Stimulated activated CD4-positive, alpha-beta T cell treated with anti-CD3 and anti-CD28 coated beads, Interleukin-4, amount 100 ng/mL, for 4 hours (primary cell): ENCODE measurements around the gene HMGN4.

Experiments
- DNase-seq, 2 experiments: peaks; one replicate each; pipeline ENCODE4 v3.0.0-alpha.2; 2020

HMGN4 gene

DNA sequence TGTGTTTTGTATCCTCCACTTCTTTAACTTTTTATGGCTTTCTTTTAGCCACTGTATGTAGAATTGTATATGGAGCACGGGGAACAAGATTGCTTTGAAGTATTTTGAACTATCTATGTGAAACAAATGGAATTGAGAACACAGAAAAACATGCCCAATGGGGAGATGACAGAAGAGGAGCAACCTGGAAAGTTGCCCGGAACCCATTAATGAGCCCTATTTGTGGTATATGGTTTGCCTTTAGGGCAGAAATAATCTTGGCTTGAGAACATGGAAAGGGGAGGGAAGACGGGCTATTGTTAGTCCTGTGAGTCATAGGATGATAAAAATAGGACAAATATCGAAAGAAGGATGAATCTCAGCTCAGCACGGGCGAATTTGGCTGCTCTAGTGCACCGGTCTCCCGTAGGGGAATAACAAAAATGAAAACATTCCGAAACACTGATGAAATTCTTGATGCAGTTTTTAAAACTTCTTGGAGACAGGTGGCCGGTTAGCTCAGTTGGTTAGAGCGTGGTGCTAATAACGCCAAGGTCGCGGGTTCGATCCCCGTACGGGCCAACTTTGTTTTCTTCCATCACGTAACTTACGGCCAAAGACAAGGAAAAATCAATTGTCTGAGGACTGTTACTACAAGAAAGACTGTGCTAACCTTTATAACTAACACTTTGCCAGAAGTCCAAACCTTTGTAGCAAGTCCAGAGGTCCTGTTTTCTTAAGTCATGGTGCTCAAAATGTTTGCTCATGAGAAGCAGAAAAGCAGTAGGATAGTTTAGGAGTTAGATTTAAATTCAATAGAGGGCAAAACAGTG is 15.7 kb downstream of the HMGN4 start:
- DNase-seq = peak; percentile 79 to 80

DNA sequence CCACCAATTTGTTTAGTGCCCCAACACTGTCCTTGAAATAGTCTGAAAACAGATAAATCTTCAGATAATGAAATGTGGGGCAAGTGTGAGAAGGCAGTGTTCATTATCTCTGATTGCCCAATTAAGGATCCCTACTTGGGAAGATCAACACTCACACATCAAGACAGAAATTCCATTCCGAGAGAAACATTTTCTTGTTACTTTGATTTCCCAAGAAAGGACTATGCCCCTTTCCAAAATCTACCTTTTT is 16.2 kb downstream of the HMGN4 start:
- no peak for DNase-seq

DNA sequence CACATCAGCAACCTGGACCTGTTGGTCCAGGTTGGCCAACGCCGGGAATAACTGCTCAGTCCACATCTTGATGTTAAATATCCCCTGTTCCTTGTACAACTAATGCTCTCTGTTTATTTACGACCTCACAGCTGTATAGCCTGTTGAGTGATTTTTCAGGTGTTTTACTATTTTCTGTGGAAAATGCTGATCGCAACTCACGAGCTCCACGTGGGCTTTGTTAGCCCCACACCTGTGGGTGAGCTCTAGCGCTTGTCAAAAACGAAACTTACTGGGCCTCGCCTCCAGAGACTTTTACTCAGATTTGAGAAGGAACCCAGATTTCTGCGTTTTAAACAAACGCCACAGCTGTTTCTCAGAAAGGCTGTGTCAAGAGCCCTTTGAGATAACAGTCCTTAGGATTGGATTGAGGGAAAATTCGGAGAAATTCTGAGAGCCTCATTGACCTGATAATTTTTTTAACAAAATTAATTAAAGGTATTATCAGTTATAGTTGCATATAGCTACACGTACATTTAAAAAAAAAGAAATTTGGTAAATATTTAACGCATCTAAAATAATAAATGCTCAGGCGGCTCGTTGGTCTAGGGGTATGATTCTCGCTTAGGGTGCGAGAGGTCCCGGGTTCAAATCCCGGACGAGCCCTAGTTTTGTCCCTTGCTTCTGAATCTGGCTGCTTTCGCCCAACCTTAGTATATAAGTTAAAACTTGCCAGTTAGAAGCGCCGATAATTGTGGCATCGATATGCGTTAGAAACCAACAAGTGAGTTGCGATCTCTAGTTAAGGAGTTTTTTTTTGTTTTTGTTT is 16.7 kb downstream of the HMGN4 start:
- peak; percentile 59 to 67 for DNase-seq

DNA sequence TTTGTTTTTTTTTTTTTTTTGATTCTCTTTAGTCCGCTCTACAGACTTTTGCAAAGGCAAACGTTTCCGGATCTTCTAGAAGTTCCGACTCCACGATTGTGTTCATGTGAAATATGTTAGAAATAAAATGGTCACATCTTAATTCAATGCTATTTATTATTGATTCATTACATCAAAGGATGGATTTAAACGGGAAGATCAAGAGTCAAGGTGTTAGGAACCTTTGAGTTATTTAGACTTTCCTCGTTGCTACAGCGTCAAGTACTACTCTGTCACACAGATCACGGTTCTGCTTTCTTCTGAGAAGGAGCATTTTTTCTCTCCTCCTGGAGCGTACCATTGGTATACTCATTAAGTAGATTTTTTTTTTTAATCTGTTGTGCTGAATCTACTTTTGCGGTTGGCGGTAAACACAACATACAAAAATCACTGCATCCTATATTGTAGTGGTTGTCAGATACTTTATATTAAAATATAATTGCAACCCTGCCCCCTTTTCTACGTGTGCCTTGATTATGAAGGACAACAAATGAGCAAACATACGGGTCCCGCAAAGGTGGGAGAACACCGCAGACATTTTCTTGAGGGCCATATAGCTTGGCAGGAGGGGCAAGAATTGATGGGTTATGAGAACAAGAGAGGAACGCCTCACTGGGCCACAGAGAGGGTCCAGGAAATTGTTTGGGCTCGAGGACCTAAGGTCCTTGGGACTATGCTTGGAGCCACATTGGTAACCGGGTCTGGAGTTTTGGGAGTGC is 17.5 kb downstream of the HMGN4 start:
- no peak for DNase-seq

DNA sequence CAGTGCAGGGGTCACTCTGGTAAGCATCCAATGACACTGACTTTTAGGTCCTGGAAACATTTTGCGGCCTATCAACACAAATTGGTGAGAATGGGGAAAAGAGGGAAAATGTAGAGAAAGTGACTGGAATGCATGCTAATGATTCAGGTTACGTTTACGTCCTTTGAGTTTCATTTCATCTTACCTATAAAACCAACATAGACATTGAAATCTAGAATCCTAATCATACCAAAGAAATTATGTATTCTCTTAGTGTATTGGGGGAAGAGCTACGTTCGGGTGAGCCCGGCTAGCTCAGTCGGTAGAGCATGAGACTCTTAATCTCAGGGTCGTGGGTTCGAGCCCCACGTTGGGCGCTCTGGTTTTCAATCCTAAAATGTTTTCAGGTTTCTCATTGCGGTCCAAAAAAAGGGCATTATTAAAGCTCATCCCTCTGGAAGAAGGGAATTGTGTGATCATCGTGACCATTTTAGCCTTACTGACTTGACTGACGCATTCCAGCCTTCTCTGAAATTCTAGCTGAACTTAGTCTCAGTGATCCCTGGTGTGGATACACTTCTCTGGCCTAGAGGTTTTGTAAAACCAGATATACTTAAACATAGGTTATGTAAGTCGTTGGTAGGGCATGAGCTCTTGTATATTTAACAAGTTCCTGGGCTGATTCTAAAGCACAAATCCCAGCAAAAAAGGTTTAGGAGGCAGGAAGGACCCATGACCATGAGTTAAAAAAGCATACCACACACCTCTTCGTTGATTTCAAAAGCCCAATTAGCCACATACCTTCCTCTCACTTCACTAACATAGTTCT is 18.3 kb downstream of the HMGN4 start:
- DNase-seq = peak; percentile 26 to 43

DNA sequence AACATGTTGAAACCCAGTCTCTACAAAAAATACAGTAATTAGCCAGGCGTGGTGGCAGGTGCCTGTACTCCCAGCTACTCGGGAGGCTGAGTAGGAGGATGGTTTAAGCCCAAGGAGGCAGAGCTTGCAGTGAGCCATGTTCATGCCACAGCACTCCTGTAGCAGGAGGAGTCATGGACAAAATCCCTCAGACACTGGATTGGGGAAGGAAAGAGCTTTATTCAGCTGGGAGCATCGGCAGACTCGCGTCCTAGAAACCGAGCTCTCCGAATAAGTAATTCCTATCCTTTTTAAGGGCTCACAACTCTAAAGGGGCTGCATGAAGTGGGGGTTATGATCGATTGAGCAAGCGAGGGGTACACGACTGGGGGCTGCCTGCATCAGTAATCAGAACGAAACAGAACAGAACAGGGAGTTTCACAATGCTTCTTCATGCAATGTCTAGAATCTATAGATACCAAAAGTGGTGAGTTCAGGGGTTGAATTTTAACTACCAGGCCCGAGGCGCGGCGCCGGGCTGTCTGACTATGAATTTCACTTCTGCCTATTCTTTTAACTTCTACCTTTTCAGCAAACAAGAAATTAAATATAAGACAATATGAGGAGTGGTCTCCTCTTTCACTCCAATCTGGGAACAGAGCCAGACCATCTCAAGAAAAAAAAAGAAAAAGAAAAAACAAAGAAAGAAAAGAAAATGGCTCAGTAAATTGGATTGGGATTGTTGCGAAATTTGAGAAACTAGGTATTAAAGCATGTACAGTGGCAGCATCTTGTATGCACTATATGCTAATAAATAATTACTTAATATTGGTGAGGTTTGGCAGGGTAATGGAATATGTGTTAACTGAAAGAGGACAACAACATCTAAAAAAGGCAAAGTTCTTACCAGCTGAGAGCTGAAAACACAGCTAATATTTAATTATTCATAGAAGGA is 23.6 kb downstream of the HMGN4 start:
- no peak for DNase-seq

DNA sequence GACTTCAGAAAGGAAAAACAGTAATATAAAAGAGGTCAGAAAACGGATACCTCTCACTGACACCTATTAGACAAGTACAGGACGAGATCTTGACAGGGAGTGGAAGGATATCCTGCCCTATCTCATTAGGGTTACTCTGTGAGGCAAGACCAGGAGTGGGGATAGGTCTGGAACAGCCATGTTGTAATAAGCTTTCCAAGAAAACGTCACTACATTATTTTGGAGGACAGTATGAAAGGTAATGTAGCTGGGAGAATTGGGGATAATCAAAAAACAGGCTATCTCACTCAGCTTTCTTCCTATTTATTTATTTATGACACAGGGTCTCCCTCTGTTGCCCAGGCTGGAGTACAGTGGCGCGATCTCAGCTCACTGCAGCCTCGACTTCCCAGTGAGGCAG is 25.3 kb downstream of the HMGN4 start:
- DNase-seq = no peak

DNA sequence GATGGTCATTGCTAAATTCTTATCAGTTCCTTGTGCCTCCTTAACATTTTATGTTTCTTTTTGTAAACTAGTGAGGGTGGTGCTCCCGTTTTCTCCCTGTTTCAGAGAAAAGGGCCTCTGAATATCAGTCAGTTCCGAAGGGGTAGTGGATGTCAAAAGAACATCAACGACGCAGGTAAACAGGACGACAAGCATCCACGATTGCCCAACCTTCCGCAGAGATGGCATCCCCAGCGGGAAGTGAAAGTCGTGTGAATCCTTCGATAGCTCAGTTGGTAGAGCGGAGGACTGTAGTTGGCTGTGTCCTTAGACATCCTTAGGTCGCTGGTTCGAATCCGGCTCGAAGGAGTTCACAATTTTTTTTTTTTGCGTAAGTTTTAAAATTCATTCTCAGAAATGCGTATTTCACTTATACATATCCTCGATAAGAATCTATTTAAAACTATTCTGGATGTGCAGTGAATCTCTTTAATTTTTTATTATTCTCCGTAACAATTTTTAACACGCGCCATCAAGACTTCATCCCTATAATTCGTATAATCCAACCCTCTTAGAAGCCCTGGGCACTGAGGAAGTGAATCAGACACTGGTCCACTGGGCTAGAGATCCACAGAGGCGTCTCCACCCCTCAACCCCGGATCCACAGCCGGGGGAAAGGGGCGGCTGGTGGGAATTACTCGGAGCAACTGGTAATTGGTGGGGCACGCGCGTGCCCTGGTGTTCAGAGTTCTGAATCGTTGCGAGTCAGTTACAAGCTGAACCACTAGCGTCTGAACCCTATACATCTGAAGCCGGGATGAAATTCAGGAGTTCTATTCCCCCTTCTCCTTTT is 30.7 kb downstream of the HMGN4 start:
- DNase-seq = peak; percentile 94 to 99

DNA sequence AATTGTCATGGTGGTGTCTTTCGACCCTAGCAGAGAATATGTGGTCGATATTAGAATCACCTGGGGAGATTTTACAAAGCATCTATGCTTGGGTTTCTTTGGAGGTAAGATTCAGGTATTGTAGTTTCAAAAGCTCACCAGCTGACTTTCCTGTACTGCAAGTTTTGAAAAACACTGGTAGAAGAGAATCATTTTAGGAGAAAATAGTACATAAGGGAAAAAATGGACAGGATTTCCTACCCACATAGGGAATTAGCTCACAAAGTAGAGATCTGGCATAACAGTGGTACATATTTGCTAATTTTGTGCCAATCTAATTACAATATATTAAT is 31.2 kb downstream of the HMGN4 start:
- DNase-seq = no peak

DNA sequence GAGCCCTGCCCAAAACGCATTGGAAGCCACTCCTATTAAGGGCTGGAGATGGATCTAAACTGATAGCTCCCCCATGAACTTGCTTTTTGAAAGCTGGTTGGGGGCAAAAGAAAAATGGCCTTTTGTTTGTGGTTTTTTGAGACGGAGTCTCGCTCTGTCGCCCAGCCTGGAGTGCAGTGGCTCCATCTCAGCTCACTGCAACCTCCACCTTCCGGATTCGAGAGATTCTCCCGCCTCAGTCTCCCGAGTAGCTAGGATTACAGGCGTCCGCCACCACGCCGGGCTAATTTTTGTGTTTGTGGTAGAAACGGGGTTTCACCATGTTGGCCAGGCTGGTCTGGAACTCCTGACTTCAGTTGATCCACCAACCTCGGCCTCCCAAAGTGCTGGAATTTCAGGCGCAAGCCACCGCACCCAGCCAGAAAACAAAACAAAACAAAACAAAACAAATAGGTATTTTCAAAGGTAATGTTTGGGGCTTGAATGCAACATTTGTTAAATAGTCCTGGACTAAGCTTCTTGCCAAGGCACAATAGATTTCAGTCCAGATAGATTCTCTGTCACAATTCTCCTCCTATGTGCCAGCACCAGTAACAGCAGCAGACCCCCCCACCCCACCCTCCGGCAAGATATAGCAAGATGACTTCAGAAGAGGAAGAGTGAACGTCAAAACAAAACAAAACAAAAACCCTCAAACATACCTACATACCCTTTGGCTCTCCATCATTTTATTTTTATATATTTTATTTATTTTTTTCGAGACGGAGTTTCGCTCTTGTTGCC is 32.1 kb downstream of the HMGN4 start:
- no peak for DNase-seq

DNA sequence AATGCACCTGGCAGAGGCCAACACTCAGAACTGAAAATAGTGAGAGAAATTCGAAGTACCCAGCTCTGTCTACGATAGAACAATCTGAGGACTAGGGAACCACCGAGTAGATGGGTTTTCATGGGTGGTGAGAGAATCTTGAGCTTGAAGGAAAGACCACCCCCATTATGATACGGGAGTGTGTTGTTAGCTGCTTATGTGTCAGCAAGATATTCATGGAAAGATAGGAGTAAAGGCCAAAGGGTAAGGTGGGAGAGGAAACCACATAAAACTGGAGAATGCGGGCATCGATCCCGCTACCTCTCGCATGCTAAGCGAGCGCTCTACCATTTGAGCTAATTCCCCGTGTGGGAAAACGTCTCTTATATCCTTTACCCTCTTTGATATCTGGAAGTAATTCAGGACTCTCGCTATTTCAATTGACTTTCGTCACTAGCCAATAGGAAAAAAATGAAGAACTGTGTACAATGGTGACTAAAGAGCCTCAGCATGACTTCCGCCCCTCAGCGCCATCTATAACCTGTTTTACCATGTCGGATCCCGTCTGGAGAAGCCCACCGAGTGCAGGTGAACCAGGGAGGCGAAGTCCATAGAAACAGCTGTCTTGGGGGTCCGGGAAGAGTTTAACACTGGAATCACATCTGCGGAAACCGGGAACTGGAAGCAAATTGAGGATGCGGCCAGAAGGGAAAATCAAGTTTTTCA is 33.6 kb downstream of the HMGN4 start:
- peak; percentile 47 to 49 for DNase-seq

DNA sequence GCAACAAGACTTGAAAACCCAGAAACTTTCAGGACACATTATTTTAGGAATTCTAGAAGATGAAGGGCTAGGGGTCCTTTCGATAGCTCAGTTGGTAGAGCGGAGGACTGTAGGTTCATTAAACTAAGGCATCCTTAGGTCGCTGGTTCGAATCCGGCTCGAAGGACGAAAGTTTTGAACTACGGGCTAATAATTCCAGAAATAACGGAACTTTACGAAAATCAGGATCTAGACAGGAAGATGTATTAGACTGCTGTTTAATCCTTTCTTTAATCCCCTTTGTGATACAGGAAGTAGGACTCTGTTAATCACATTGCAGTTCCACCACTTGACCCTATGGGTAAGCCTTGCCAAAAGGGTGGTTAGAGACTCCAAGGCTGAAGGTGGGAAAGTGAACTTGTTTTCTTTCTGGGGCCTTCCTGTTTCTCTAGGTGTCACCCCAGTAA is 37.4 kb downstream of the HMGN4 start:
- no peak for DNase-seq

DNA sequence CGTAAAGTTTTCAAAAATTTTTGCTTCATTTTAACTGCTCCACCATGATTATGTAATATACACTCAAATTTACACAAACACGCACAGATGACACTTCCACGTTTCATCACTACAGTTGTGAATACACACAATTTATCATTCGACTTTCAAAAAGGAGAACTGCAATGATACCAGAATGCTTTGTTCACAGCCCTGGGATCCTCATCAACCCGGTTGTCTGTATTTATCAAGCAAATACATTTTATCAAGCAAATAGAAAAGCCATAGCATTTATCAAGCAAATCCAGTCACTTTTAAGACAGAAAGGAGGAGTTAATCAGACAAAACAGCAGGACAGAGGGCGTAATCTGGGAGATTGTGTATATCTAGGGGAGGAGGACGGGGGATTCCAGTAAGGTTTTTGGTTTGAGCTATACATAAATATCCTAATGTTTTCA is 38.3 kb downstream of the HMGN4 start:
- DNase-seq = no peak

DNA sequence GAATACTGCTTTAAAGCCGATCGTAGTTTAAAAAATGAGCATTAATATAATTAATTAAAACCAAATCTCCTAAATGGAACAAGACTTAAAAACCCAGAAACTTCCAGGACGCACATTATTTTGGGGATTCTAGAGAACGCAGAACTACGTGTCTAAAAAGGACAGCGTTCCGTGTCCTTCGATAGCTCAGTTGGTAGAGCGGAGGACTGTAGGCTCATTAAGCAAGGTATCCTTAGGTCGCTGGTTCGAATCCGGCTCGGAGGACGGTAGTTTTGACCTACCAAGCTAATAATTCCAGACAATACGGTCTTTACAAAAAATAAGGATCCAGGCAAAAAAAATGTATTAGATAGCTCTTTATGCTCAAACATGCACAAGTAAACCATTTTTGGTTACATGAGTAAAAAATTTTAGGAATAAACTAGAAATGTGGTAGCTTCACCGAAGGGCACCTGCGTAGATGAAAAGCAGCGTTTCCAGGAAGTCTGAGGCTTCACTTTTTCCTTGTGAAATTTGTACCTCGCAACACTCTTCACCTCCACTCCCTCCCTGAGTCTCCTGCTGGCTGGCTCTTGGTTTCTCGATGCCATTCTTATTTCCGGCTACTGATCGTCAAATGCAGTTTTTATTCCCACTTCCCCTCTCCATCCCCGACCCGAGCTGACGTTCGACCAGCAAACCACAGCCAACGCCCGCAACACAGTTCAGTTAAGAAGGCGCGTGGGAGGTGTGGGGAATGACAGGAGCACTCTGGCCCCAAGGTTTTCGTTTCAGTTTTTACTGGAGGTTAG is 39.0 kb downstream of the HMGN4 start:
- peak; percentile 72 to 75 for DNase-seq

DNA sequence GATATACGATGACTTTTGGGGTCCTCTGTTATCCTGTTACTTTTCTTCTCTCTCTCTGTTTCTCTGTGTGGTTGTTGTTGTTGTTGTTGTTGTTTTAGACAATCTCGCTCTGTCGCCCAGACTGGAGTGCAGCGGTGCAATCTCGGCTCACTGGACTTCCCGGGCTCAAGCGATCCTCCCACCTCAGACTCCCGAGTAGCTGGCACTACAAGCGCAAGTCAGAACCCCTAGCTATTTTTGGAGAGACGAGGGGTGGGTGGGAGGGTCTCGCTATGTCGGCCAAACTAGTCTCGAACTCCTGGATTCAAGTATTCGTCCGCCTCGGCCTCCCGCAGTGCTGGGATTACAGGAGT is 39.5 kb downstream of the HMGN4 start:
- no peak for DNase-seq

DNA sequence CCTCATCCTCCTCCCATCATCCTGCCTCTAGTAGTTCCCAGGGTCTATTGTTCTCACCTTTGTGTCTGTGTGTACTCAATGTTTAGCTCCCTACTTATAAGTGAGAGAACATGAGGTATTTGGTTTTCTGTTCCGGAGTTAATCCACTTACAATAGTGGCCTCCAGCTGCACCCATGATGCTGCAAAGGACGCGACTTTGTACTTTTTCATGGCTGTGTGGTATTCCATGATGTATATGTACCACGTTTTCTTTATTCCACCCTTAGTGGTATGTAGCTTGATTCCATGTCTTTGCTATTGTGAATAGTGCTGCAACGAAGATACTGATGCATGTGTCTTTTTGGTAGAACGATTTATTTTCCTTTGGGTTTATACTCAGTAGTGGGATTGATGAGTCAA is 40.1 kb downstream of the HMGN4 start:
- DNase-seq = no peak

DNA sequence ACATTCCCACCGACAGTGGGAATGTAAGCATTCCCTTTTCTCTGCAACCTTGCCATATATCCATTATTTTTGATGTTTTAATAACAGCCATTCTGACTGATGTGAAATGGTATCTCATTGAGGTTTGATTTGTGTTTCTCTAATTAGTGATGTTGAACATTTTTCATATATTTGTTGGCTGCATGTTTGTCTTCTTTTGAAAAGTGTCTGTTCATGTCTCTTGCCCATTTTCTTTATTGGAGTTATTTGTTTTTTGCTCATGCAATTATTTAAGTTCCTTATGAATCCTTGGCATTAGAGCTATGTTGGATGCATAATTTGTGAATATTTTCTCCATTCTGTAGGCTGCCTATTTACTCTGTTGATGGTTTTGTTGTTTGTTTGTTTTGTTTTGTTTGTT is 40.6 kb downstream of the HMGN4 start:
- DNase-seq = no peak

DNA sequence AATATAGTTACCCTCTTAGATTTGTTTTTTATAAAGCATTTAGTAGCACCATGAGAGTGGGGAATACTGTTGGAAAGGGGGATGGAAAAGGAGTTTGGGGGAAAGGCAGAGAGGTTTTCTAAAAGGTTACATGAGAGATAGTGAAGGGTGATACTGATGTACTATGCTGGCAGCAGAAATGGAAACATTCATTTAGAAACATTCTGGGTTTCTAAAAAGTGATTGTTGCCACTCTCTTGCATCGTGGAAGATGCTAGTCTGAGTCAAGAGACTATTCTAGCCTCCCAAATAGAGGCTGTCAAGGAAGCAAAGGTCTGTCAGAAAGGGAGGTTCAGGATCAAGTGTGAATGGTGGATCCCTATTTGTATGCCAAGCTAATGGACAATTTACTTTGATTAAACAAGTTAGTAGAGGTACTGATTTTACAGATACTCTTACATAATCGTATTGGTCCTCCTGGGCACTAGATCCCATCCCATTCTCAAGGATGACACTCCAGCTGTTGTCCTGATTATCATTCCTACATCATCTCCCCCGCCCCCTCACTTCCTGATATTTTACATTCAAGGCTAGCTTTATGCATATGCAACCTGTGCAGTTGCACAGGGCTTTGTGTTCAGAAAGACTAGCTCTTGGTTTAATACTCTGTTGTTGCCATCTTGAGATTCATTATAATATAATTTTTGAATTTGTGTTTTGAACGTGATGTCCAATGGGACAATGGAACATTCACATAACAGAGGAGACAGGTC is 43.2 kb downstream of the HMGN4 start:
- DNase-seq = no peak
